ENCODE results near the gene NAGK.

- TF ChIP-seq, protein P1, sequence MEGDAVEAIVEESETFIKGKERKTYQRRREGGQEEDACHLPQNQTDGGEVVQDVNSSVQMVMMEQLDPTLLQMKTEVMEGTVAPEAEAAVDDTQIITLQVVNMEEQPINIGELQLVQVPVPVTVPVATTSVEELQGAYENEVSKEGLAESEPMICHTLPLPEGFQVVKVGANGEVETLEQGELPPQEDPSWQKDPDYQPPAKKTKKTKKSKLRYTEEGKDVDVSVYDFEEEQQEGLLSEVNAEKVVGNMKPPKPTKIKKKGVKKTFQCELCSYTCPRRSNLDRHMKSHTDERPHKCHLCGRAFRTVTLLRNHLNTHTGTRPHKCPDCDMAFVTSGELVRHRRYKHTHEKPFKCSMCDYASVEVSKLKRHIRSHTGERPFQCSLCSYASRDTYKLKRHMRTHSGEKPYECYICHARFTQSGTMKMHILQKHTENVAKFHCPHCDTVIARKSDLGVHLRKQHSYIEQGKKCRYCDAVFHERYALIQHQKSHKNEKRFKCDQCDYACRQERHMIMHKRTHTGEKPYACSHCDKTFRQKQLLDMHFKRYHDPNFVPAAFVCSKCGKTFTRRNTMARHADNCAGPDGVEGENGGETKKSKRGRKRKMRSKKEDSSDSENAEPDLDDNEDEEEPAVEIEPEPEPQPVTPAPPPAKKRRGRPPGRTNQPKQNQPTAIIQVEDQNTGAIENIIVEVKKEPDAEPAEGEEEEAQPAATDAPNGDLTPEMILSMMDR (IDR thresholded peaks at IDR 0.05): no peak
- TF ChIP-seq POLR2AphosphoS5 (IDR thresholded peaks at IDR 0.05) (no peak), EP300 (IDR thresholded peaks at IDR 0.05; ENCODE audit: low read depth) (no peak), POLR2A (IDR thresholded peaks at IDR 0.05) (no peak)
These were observed 33.2 kb downstream of the NAGK start for GRCh38 chr2:71101656-71102055.

Measured in transverse colon (tissue), 4 donors.